Measurements from ENCODE around the gene SH3D21. TPM values are rescaled to one million over a fixed set of nuclear protein-coding genes. Genes with fewer than 3 reads are reported as not detected.
A peak's percentile ranks its signal among the peaks of the same experiment; 100 is the strongest.

SH3D21 gene
- total and polyA plus RNA-seq, 11 donors = 0.38 to 3.1 (median 1.4) TPM

- Histone ChIP-seq H3K27ac (peak overlapping the region in 11 of 12 donors; percentile 23 to 97 (median 90)), H3K4me3 (peak overlapping the region in 11 of 12 donors; percentile 14 to 98 (median 85)), H3K36me3 (peaks cover 0 to 4% (median 0%) of the 10 kb centered on the region in 9 donors), H3K27me3 (no peaks in the 10 kb centered on the region), H3K4me1 (peaks cover 3 to 39% (median 28%) of the 10 kb centered on the region in 12 donors), H3K9me3 (no peaks in the 10 kb centered on the region)
- ATAC-seq = no peak
- intact Hi-C loops (cut with DNase I) = loop anchor here in 2 of 10 donors (5.0 kb wide), 1 partner anchor 47 kb away; no protein-coding TSS in a partner anchor
- WGBS, 4 donors = 30 to 61% (median 54%) methylated on average over 21 to 23 of the region's 23 CpGs
- no peak for DNase-seq
- TF ChIP-seq CTCF (IDR thresholded peaks at IDR 0.05) (no peak), POLR2A (IDR thresholded peaks at IDR 0.05) (no peak)
Observed at GRCh38 chr1:36320767-36321118, 14.6 kb downstream of the SH3D21 start.

GRCh38 chr1:36321119-36321951 lies 15.2 kb downstream of the SH3D21 start:
- Histone ChIP-seq H3K4me1 (peaks cover 3 to 39% (median 28%) of the 10 kb centered on the region in 12 donors), H3K9me3 (no peaks in the 10 kb centered on the region), H3K27me3 (no peaks in the 10 kb centered on the region), H3K27ac (peak overlapping the region in 11 of 12 donors; percentile 51 to 97 (median 90)), H3K4me3 (peak overlapping the region; percentile 12 to 98 (median 85)), H3K36me3 (peaks cover 0 to 4% (median 0%) of the 10 kb centered on the region in 9 donors)
- TF ChIP-seq CTCF (IDR thresholded peaks at IDR 0.05) (no peak), POLR2A (IDR thresholded peaks at IDR 0.05) (no peak)
- WGBS, 4 donors = 19 to 56% (median 39%) methylated on average over 14 to 59 of the region's 59 CpGs
- ATAC-seq = peak; percentile 54 to 80 (median 70)
- peak; percentile 89 to 92 (median 89) for DNase-seq
- intact Hi-C loops (cut with DNase I) = loop anchor here in 2 of 10 donors (5.0 kb wide), 1 partner anchor 46 kb away; no protein-coding TSS in a partner anchor

- no peaks in the 10 kb centered on the region for H3K9me3 ChIP-seq
- TF ChIP-seq CTCF (IDR thresholded peaks at IDR 0.05) = no peak
- TF ChIP-seq POLR2A (IDR thresholded peaks at IDR 0.05) = no peak
- 51 to 69% (median 54%) methylated on average over 59 to 67 of the region's 67 CpGs for WGBS, 4 donors
- intact Hi-C loops (cut with DNase I) = loop anchor here in 4 of 10 donors (2.0 to 5.0 kb wide), 3 partner anchors 45 to 47 kb away; no protein-coding TSS in a partner anchor
- peaks cover 0 to 4% (median 0%) of the 10 kb centered on the region in 9 donors for H3K36me3 ChIP-seq
- peak in 2 of 4 donors; percentile 0 to 1 for ATAC-seq
- peak overlapping the region; percentile 12 to 98 (median 85) for H3K4me3 ChIP-seq
- H3K27me3 ChIP-seq = no peaks in the 10 kb centered on the region
- peak in 1 of 5 donors; percentile 49 for DNase-seq
- peak overlapping the region; percentile 72 to 97 (median 92) for H3K27ac ChIP-seq
- peaks cover 3 to 39% (median 28%) of the 10 kb centered on the region in 12 donors for H3K4me1 ChIP-seq
Observed at GRCh38 chr1:36322041-36322785, 16.0 kb downstream of the SH3D21 start.
